H1 (cell line): Measurements from ENCODE around the gene PLEKHA1. TPM values are rescaled to one million over a fixed set of nuclear protein-coding genes. Genes with fewer than 3 reads are reported as not detected.

Source experiments
- E2F6 ChIP-seq: IDR thresholded peaks from 2 replicates; pipeline ENCODE4 v1.6.1; 2012; ENCODE audit warnings: inconsistent platforms
- EP300 ChIP-seq, 2 experiments: IDR thresholded peaks; 1 replicate in 1 of 2; 2 replicates in 1 of 2; pipeline ENCODE4 v1.6.1; 2011 to 2012; ENCODE audit warnings: low read depth in 2 of 2, low read length in 2 of 2, mild to moderate bottlenecking in 2 of 2, borderline replicate concordance in 1 of 2, inconsistent platforms in 1 of 2, moderate library complexity in 1 of 2
- EZH2 ChIP-seq: fragments of 200-600 bp; sonication (generic); IDR thresholded peaks from 2 replicates; pipeline ENCODE4 v1.7.1; 2012; ENCODE audit warnings: low read depth, mild to moderate bottlenecking, moderate library complexity, low read length, inconsistent platforms; ENCODE audit not compliant: severe bottlenecking
- polyA plus RNA-seq, 7 experiments: library from polyadenylated mRNA; depleted of rRNA in 3 of 7; stranded (reverse) in 5 of 7; unstranded in 2 of 7; fragments of >200 nt in 5 of 7; fragments of 200-250 nt in 2 of 7; gene quantifications; 1 replicate in 5 of 7; 2 replicates in 1 of 7; 4 replicates in 1 of 7; pipeline versions ENCODE4 v1.2.1 to v1.2.3, GENCODE V29; 2011 to 2013; ENCODE audit warnings: missing spikeins in 2 of 7, mixed read lengths in 2 of 7
- total RNA-seq: library from RNA; stranded (reverse); fragmentation: NEBNext Ultra II Directional; extraction: Animal tissue kit (Norgen Biotek cat#: 25700); gene quantifications from 2 replicates; pipeline ENCODE4 v1.2.1, GENCODE V29; 2021
- TF ChIP-seq, protein P1 (sequence below): IDR thresholded peaks from 2 replicates; pipeline ENCODE4 v1.6.1; 2011; ENCODE audit warnings: low read depth, mild to moderate bottlenecking, low read length; ENCODE audit not compliant: insufficient read depth
- TF ChIP-seq, protein P2 (sequence below): IDR thresholded peaks from 2 replicates; pipeline ENCODE4 v1.6.1; 2011; ENCODE audit warnings: low read length, improper control_type of control experiment
- TF ChIP-seq, protein P3 (sequence below): IDR thresholded peaks from 2 replicates; pipeline ENCODE4 v1.6.1; 2012; ENCODE audit warnings: inconsistent platforms

Gene PLEKHA1
- total and polyA plus RNA-seq, 2 of the 8 experiments (the other 6 are each of a cell fraction or from before 2014, with no cell fraction given): 15.6 to 39.7 TPM

DNA sequence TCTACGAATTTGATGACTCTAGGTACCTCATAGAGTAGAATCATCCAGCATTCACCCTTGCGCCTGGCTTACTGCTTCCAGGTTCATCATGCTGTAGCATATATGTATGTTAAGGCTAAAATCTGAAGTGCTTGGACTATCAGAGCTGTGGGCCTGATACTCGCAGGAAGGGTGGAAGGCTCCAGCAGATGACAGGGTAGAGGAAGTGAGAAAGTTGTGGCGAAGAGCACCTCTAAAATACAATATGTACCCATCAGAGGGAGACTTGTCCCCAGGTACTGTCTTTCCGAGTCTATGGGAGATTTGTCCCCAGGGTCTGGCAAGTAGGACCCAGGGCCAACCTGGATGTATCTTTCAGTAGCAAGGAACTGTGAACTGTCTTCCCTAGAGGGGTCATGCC, 48.1 kb upstream of the PLEKHA1 start (continued):
- TF ChIP-seq EZH2 (no peak), E2F6 (no peak), EP300 (IDR thresholded peaks at IDR 0.05; ENCODE audit: borderline replicate concordance in 1 of 2, low read depth in 2 of 2, low read length in 2 of 2) (no peak)
- TF ChIP-seq, protein P1, sequence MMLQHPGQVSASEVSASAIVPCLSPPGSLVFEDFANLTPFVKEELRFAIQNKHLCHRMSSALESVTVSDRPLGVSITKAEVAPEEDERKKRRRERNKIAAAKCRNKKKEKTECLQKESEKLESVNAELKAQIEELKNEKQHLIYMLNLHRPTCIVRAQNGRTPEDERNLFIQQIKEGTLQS: no peak
- TF ChIP-seq, protein P2, sequence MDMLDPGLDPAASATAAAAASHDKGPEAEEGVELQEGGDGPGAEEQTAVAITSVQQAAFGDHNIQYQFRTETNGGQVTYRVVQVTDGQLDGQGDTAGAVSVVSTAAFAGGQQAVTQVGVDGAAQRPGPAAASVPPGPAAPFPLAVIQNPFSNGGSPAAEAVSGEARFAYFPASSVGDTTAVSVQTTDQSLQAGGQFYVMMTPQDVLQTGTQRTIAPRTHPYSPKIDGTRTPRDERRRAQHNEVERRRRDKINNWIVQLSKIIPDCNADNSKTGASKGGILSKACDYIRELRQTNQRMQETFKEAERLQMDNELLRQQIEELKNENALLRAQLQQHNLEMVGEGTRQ: no peak
- TF ChIP-seq, protein P3, sequence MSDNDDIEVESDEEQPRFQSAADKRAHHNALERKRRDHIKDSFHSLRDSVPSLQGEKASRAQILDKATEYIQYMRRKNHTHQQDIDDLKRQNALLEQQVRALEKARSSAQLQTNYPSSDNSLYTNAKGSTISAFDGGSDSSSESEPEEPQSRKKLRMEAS: no peak
